Measurements from ENCODE around the gene TENT5A.
"Not testable (repeated sequence)": the region's sequence is repeated elsewhere in the genome, so short reads cannot be mapped to it uniquely, and the experiment has no call there.

TENT5A gene

DNA sequence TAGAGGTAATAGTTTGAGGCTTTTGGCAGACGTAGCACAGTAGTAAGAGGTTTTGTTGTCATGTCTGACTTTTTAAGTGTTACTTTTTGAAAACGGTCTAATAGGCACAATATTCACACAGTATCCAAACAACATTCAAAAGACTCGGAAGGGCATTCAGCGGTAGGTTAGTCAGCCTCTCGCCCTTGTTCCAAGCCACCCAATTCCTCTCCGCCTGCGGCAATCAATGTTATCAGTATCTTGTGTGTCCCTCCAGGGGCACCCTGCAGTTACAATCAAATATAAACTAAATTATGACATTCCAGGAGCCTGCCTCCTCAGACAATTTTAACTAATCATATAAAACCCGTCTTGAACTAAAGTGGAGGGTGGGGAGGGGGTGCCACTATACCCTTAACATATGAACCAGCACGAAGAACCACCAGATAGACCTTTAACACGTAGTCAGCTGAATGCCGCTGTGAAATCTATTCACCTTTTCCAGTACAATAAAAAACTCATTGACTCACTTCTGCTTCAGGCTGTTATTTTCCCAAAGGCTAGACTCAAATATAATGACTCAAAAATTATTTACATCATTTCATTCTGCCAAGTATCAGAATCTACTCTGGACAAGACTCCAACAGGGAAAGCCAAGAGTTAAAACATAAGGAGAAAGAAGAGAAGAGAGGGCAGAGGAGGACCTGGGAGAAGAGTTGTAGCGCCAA lies 1.6 kb downstream of the TENT5A start:
- no peak for DNase-seq (ENCODE audit: low spot score)

DNA sequence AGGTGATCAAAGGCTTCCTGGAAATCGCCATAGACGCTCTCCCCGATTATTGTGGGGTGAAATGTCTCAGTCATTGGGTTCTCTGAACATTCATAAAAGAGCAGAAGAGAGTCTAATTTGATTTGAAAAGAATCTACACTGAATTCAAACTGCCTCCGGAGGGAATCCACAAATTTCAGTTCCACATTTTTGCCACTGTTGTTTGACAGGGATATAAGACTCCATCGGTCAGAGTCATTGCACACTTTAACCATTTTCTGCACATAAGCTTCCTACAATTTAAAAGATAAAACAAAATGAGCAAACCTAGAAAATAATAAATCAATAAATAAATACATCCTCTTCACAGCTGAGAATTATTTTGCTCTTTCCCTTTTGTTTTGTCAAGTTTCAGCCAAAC lies 2.3 kb downstream of the TENT5A start:
- no peak for DNase-seq (ENCODE audit: low spot score)

DNA sequence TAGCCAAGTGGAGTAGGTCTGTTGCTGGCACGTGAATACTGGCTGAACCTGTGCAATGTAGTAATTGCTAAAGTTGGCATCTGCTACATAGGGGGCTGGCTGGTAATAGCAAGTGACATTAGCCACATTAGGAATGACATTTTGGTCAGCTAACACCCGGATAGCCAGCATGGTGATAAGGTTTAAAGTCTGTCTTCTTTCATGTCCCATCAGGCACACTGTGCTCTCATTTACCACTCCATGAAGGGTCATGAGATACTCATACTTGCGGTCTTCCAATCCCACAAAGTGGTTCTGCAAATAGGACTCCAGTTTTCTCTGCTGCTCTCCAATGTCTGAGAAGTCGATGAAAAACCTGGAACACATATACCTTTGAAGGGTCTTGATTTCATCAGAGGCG lies 2.8 kb downstream of the TENT5A start:
- DNase-seq (ENCODE audit: low spot score): no peak

DNA sequence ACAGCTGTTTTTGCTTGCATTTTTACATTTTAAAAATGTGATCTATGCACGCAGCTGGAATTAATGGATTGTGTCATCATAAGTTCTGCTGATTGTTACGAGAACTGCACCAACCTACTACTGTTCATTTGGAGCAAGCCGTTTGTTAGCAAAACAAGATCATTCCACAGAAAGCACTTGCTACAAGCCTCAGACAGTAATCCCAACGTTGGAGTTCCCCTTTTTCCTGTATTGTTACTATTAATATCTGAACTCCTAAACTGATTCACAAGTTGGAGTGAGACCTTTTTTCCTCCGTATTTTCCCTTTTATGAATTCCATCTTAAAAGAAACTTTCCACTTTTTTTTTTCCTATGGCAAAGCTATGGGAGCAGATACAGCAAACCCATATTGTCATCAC lies 3.5 kb downstream of the TENT5A start:
- DNase-seq (ENCODE audit: low spot score): no peak

DNA sequence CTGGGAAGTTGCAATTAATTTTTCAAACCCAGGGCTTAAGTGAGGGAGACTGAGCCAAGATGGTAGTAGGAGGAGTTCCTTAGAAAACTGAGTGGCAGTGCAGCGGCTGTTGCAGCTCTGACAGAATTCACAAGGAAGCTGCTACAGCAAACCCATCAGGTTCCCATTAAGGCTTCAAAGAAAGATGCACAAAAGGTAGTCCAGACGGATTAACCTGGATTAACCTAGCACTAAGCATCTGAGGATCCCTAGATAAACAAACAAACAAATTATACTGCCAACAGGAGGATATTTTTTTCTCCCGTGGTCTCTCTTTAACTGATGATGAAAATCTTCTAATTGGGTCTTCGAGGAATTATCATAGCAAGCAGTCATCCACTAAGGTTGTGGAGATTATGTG lies 5.2 kb downstream of the TENT5A start:
- no peak for DNase-seq (ENCODE audit: low spot score)

DNA sequence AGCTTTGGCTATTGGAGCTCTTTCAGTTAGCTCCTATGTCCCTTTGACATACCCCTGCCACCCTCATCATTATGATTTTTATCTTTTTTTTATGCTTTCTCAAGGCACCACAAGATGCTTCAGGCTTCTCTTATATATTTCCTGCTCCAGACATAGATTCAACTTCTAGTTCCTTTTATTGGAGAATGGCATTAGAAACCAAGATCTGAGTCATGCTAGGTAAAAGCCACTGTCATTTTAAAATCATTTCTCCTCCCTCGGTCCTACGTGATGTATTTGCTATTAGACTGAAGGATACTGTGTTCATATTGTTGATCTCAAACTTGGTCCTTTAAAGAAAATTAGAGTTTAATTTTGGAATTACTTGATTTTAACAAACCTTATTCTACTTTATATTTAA lies 8.3 kb downstream of the TENT5A start:
- DNase-seq (ENCODE audit: low spot score): no peak

DNA sequence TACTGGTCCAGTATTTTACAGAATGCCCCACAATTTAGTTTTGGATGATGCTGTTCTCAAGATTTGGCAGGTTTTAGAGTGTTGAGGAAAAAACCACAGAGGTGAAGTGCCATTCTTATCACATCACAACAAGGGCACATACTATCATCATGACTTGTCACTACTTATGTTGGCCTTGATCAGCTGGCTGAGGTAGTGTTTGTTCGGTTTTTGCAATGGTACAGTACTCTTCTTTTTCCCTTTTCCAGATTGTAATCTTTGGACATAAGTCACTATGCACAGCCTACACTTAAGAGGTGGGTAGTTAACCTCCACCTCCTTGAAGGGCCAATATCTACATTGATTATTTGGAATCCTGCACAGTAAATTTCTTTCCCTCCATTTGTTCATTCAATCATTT lies 8.8 kb downstream of the TENT5A start:
- DNase-seq (ENCODE audit: low spot score): no peak

DNA sequence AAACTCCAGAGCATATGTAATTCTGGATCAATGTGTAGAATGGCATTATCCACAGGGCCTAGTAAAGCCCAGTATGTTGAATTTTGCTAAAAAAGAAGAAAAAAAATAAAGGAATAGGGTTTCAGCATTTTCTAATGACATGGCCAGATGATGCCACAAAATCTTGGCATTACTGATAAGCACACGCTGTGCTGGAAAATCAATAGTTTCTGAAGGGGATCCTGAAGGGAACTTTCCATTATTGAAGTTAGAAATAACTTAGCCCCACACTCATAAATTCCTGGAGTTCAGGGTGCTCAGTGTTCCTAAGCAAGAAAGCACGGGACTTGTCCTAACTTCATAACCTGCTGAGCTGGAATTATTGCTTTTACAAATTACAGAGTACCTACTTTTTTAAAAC lies 10.8 kb downstream of the TENT5A start:
- no peak for DNase-seq (ENCODE audit: low spot score)

DNA sequence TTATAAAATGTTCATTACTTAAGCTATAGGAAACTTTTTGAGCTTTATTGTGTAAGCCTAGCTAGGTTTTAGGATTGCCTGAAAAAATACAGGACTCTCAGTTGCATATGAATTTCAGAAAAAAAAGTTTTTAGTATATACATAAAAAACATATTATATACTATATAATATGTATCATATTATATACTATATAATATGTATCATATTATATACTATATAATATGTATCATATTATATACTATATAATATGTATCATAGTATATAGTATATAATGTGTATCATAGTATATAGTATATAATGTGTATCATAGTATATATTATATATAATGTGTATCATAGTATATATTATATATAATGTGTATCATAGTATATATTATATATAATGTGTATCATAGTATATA lies 11.9 kb downstream of the TENT5A start:
- not testable (repeated sequence) for DNase-seq (ENCODE audit: low spot score)

DNA sequence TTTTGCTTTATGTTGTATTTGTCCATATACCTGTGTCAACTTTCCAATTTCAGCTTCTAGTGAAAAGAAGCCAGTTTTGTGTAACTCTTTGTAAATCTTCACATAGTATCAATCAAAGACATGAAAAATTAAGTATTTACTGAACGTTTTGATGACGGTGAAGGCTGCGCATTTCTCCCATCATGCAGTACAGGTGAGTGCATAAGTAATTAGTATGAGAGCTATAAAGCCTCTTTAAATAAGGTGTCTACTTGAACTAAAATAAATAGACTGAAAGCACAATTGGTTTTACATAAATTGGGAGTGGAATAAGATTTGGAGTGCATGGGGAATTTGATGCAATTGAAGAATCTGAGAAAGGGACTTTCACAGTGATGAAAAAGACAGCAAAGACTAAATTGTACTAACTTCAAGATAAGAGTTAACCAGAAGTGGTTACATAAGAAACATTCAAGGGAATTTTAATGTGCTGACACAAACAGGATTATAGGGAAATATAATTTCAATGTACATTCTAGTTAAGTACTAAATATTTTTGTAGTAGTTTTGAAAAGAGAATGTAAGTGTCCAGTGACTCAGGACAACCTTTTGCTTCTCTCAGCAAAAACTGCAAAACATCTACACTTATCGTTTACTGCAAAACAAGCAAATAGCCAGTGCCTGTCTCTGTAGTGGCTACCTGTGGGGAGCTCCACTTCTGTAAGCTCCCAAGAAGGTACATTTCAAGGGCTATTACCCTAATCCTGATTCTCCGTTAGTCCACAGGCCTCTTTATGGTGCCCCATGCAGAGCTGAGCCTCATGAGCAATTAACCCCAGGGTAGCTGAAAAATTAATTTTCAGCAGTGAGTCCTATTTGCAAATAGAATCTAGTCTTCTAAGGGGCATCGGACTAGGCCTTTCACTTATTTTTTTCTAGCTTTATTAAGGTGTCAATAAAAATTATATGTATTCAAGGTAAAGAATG lies 13.0 kb downstream of the TENT5A start:
- no peak for DNase-seq (ENCODE audit: low spot score)

DNA sequence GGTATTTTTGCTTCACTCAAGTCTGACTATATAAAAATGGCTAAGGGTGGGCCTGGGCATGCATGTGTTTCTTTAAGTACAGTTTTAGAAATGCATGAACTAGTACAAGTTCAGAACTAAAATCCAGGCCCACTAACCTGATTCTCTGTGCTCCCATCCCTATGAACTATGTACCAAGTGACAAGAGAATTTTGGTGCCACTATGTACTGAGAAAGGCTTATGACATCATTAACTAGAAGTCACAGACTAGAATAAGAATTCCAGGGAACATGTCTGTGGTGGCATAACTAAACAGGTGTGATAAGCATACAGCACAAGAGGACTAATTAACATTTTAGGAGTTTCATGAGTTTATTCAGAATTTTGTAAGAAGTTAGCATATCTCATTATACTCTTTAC lies 16.1 kb downstream of the TENT5A start:
- DNase-seq (ENCODE audit: low spot score): no peak

DNA sequence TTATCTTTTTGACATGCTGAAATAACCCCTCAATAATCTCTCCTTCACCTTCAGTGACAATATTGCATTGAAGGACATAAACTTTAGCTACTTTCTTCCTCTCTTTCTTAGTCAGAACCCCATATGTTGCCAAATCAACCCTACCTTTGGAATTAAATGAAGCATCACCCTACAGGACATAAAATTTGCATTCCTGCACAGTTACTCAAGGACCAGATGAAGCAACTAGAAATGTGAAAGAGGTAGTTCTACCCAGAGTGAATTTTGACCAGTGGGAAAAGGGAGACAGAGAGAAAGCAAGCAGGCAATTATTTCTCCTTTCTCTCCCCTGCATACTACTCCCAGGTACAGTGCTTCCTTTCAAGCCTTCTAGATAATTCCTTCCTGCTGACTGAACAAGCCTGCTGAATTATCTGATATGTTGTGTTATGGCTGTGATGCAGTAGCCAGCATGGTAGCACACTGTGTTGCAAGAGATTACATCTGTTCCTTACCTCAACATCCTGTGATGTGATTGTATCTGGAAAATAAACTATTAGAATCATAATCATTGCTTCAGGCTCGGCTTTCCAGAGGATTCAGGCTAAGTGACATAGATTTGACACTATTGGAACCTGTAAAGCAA lies 16.6 kb downstream of the TENT5A start:
- DNase-seq (ENCODE audit: low spot score): no peak

DNA sequence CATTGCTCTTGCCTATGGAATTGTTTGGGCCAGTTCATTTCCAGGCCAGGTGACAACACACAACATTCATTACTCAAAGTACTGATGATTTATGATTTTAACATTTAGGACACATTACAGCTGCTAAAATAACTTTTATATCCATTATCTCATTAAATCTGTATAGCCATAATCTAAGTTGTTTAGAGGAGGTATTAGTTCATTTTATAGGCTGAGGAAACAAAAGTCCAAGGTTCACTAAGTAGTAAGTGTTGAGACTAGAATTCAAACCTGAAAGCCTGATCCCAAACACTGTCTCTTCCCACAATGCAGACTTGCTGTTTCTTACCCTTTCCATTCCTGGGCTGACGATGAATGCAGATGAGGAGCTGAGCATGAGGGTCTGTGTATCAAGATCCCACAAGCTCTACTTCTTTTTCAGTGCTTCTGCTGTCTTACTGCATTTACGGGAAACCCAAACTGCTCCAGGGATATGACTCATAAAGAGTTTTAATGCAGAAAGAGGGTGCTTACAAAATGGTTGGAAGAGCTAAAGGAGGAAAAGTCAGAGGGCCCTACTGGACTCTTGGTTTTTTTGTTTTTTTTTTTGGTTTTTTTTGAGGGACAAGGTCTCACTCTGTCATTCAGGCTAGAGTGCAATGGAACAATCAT lies 17.9 kb downstream of the TENT5A start:
- DNase-seq (ENCODE audit: low spot score): no peak

DNA sequence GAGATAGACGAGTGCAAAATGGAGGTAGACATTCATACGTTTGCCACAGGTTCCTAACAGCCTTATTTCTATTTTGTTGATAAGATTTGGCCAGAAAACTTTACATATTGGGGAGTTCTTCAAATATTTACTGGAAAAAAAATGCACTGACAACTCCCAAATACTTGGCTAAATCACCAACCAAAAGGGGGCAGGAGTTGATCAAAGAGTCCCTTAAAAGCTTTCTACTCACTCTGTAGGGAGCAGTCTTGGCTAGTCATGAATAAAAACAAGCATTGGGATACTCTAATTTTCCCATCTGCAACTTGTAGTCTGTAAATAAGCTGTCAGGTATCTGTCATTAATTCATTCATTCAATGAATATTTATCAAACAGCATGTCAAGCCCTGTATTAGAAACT lies 18.4 kb downstream of the TENT5A start:
- DNase-seq (ENCODE audit: low spot score): no peak

DNA sequence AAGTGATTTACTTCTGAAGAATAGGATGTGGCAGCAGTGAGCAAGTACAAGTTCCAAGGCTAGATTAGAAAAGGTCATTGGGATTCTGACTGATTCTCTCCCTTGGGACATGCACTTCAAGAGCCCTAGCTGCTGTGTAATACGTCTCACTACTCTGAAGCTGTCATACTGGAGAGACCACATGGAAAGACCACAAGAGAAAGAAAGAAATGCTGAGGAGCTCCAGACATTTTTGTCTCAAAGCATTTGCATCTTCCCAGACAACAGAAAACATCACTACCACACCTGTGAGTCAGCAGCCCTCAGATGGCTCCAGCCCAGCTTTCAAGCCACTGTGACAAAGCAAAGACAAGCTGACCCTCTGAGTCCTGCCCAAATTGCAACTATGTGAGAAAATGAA lies 20.7 kb downstream of the TENT5A start:
- no peak for DNase-seq (ENCODE audit: low spot score)

DNA sequence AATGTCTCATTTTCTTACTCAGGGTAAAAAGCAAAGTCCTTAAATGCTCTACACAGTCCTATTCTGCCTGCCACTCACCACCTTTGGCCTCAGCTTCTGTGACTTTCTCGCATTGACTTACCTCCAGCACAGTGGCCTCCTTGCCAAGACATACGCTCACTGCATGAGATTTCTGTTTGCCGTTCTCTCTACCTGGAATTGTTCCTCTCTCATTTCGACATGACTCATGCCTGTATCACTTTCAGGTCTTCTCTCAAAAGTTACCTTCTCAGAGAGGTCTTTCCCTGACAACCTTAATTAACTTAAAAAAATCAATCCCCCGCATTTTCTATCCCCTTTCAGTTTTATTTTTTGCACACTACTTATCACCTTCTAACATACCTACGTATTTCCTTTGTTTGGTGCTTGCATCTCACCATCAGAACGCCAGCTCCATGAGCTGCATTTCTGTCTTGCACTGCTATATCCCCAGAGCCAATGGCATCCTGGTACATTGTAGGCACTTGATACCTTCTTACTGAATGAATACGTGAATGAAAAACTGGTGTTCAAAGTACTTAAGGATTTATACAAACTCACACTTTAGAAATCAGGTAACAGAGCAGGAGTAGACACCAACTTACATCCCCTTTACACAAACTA lies 24.5 kb downstream of the TENT5A start:
- DNase-seq (ENCODE audit: low spot score): no peak

DNA sequence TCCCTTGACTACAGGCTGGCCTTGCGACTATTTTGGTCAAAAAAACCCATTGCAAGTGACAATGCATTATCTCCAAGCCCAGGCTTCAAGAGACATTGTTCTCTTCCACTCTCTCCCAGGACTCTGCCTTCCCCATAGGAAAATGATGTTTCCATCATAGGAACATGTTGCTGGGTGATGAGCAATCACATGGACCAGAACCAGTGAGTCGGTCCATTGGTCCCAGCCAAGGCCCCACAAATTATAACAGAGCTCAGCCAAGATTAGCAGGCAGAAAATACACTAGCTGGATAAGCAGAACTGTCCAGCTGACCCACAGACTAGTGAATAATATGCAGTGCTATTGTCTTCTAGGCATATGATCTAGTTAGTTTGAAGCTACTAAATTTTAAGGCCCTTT lies 27.4 kb downstream of the TENT5A start:
- DNase-seq (ENCODE audit: low spot score): no peak

DNA sequence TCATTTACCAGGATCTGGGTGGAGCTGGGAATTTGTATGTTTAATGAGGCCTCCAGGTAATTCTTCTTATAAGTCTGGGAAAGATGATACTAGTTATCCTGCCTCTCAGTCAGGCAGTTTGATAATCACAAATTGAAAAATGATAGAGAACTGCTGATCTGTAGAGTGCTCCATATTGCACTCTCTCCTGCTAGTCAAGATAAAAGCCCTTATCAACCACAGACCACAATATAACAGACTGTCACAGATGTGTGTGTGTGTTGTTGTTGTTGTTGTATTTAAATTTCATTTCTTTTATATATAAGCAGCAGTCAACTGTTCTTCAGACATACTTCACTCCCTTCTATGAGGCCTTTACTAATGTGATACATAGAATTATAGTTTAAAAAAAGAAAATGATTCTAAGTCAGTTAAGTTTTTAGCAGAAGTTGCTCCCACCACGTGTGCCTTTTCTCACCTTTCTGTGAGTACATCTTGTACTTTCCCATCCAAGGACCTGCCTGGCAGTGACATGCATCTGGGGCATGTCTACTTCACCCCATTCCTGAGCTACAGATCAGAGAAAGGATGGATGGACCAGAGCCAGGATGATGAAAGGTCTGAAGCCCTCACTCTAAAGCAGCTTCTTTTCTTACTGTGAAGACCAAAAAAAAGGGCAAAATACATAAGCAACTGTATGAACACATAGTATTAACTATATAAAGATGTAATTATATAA lies 29.8 kb downstream of the TENT5A start:
- no peak for DNase-seq (ENCODE audit: low spot score)

DNA sequence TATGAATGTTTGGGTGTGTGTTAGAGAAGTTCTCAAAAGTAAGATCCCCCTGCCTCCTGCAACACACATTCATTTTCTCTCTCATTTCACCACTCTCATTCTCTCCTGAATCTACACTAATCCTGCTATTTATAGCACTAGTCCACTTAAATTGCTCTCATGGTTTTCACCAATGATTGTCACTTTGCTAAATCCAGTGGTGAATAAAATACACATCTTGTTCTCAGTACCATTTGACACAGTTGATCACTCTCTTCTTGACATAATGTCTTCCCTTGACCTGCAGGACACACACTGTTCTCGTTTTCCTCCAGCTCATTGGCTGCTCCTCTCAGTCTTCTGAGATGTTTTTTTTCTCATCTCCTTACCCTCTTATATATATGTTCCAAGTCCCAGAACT lies 32.1 kb downstream of the TENT5A start:
- no peak for DNase-seq (ENCODE audit: low spot score)

DNA sequence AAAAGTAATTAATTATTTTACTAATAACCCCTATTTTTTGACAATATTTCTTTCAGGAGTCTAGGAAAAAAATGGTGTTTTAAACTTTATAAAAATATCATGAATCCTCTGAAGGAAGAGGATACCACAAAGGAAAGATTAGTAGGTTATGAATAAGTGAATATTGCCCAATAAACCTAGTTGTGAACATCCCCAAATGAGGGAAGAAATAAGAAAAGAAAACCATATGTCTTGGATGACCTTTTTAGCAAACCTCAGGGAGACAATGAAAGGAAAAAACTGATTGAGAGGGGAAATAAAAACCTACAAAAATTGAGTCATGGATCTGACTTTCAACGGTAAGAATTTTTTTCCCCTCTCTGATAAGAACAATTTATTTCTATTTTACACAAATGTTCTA lies 34.4 kb downstream of the TENT5A start:
- DNase-seq (ENCODE audit: low spot score): no peak

DNA sequence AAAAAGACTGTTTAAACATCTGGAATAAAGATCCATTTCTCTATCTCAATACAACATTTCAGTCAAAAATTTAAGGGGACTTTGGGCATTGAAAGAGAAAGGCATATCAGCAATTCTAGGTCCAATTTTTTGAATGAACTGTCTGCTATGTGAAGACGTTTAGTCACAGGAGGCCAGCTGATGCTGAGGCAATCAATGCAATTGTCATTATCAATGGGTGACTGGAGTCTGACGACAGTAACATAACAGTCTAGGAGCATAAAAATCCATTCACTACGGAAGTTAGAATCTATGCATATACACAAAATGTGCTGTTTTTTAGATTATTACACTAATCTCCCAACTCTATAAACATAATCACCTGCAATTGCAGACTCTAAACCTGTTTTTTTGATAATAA lies 37.8 kb downstream of the TENT5A start:
- no peak for DNase-seq (ENCODE audit: low spot score)

Data from LoVo (cell line).